HFFc6 (cell line): ENCODE data around the gene GRID2IP. TPM values are rescaled to one million over a fixed set of nuclear protein-coding genes. Genes with fewer than 3 reads are reported as not detected.
"Not testable (repeated sequence)": the region's sequence is repeated elsewhere in the genome, so short reads cannot be mapped to it uniquely, and the experiment has no call there.

Source experiments
- DNase-seq: peaks from one replicate; pipeline ENCODE4 v3.0.0-alpha.2; 2018
- H3K27ac Mint-ChIP-seq: 2 replicates; pipeline ENCODE4 v1.8.0; 2020; ENCODE audit warnings: mild to moderate bottlenecking, mixed read lengths
- H3K27me3 Mint-ChIP-seq: 2 replicates; pipeline ENCODE4 v1.8.0; 2021; ENCODE audit warnings: mild to moderate bottlenecking, moderate library complexity, mixed read lengths; ENCODE audit not compliant: insufficient read depth
- H3K36me3 Mint-ChIP-seq: 2 replicates; pipeline ENCODE4 v1.8.0; 2021; ENCODE audit warnings: low read depth, mixed read lengths
- H3K4me1 Mint-ChIP-seq: 2 replicates; pipeline ENCODE4 v1.8.0; 2020; ENCODE audit warnings: low read depth, mixed read lengths
- H3K4me3 Mint-ChIP-seq: 2 replicates; pipeline ENCODE4 v1.8.0; 2020; ENCODE audit warnings: mild to moderate bottlenecking, moderate library complexity, mixed read lengths
- H3K9me3 Mint-ChIP-seq: 2 replicates; pipeline ENCODE4 v1.8.0; 2020; ENCODE audit warnings: mild to moderate bottlenecking, mixed read lengths
- total RNA-seq, 6 experiments: library from RNA; stranded (reverse); fragmentation: NEBNext Ultra II Directional; extraction: Animal tissue kit (Norgen Biotek cat#: 25700); gene quantifications; 2 replicates in 1 of 6; 3 replicates in 5 of 6; pipeline ENCODE4 v1.2.3, GENCODE V29; 2021
- TF ChIP-seq, protein P1 (sequence below): fragments of 200-600 bp; sonication (generic); IDR thresholded peaks from 2 replicates; pipeline ENCODE4 v1.5.0; 2021; ENCODE audit warnings: antibody characterized with exemption, mild to moderate bottlenecking

The GRID2IP gene
- total RNA-seq, 6 experiments from 2014 or later = not detected

DNA sequence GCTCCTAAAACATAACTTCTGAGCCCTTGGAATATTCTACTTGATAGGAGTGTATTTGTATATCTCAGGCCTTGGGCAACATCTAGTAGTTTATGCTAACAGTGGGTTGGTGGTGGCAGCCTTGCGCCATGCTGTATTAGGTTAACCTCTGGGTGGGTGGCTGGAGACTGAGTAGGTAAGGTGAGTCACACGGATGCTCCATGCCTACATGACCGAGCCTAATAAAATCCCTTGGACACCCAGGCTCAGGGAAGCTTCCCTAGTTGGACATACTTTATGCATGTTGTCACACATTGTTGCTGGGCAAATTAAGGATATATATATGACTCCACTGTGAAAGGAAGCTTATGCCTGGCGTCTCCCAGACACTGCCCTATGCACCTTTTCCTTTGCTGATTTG, 97.5 kb downstream of the GRID2IP start:
- H3K27me3 Mint-ChIP-seq = peaks cover 4% of the 10 kb centered on the region
- peak; percentile 98 for DNase-seq
- peak overlapping the region; percentile 84 for H3K27ac Mint-ChIP-seq
- no peaks in the 10 kb centered on the region for H3K9me3 Mint-ChIP-seq
- peak overlapping the region; percentile 41 for H3K4me3 Mint-ChIP-seq
- no peaks in the 10 kb centered on the region; the same call in 1 of the 2 replicates for H3K36me3 Mint-ChIP-seq
- peaks cover 29% of the 10 kb centered on the region for H3K4me1 Mint-ChIP-seq
- TF ChIP-seq, protein P1, sequence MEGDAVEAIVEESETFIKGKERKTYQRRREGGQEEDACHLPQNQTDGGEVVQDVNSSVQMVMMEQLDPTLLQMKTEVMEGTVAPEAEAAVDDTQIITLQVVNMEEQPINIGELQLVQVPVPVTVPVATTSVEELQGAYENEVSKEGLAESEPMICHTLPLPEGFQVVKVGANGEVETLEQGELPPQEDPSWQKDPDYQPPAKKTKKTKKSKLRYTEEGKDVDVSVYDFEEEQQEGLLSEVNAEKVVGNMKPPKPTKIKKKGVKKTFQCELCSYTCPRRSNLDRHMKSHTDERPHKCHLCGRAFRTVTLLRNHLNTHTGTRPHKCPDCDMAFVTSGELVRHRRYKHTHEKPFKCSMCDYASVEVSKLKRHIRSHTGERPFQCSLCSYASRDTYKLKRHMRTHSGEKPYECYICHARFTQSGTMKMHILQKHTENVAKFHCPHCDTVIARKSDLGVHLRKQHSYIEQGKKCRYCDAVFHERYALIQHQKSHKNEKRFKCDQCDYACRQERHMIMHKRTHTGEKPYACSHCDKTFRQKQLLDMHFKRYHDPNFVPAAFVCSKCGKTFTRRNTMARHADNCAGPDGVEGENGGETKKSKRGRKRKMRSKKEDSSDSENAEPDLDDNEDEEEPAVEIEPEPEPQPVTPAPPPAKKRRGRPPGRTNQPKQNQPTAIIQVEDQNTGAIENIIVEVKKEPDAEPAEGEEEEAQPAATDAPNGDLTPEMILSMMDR = no peak

DNA sequence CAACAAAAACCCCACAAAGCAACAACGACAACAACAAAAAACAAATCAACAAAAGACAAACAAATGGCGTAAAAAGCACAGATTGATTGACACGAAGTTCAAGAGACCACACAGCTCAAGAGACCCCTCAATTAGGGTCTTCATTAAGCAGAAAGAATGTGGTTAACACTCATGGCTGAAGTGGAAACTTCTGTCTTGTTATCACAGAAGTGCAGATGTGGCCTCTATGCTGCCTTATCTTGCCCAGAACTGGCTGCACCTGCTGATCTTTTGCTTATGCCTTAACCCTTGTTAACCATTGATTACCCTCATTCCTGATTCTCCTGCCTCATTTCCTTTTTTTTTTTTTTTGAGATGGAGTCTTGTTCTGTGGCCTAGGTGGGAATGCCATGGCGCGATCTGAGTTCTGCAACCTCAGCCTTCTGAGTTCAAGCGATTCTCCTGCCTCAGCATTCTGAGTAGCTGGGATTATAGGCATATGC, 100.0 kb downstream of the GRID2IP start:
- H3K27ac Mint-ChIP-seq = no peak overlapping the region
- H3K9me3 Mint-ChIP-seq = no peaks in the 10 kb centered on the region
- no peak overlapping the region for H3K4me3 Mint-ChIP-seq
- H3K27me3 Mint-ChIP-seq = peaks cover 11% of the 10 kb centered on the region
- H3K4me1 Mint-ChIP-seq = peaks cover 30% of the 10 kb centered on the region
- TF ChIP-seq, protein P1 = no peak
- DNase-seq = no peak
- peaks cover 6% of the 10 kb centered on the region for H3K36me3 Mint-ChIP-seq

DNA sequence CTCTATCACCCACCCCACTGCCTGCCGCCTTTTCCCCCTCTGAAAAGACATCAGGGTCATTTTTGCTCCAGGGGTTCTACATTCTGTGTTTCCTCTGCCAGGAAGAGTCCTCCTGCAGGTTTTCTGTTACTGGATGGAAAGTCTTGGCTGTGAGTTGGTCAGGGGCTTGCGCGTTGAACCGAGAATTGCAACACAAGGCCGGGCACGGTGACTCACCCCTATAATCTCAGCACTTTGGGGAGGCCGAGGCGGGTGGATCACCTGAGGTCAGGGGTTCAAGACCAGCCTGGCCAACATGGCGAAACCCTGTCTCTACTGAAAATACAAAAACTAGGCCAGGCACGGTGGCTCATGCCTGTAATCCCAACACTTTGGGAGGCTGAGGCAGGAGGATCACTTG, 100.7 kb downstream of the GRID2IP start:
- Mint-ChIP-seq H3K4me1 (peaks cover 35% of the 10 kb centered on the region), H3K36me3 (peaks cover 11% of the 10 kb centered on the region), H3K27me3 (peaks cover 11% of the 10 kb centered on the region)
- not testable (repeated sequence) for H3K9me3 Mint-ChIP-seq, H3K27ac Mint-ChIP-seq, H3K4me3 Mint-ChIP-seq, DNase-seq

DNA sequence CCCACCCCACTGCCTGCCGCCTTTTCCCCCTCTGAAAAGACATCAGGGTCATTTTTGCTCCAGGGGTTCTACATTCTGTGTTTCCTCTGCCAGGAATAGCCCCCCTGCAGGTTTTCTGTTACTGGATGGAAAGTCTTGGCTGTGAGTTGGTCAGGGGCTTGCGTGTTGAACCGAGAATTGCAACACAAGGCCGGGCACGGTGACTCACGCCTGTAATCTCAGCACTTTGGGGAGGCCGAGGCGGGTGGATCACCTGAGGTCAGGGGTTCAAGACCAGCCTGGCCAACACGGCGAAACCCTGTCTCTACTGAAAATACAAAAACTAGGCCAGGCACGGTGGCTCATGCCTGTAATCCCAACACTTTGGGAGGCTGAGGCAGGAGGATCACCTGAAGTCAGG, 101.4 kb downstream of the GRID2IP start:
- not testable (repeated sequence) for H3K9me3 Mint-ChIP-seq, H3K27ac Mint-ChIP-seq, DNase-seq, H3K4me3 Mint-ChIP-seq
- Mint-ChIP-seq H3K27me3 (peaks cover 11% of the 10 kb centered on the region), H3K4me1 (peaks cover 42% of the 10 kb centered on the region), H3K36me3 (peaks cover 18% of the 10 kb centered on the region)

DNA sequence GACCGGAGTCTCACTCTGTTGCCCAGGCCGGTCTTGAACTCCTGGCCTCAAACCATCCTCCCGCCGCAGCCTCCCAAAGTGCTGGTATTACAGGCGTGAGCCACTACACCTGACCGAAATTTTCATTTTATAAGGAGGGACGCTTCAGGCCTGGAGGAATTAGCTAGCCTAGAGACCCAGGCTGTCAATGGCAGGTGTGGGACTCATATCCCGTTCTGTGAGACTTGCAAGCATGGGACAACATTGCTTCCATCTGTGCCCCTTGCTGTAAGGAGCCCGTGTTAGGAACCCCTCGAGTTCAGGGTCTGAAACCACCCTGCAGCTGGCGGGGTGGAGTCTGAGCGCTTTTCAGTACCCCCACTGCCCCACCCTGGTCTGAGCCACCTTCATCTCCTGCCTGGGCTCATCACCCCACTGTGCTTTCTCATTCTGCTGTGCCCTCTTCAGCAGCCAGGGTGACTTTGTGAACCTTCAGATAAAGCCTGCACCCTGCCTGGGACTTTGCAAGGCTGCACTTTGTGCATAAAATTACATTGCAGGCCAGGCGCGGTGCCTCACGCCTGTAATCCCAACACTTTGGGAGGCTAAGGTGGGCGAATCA, 102.2 kb downstream of the GRID2IP start:
- TF ChIP-seq, protein P1 = no peak
- H3K27ac Mint-ChIP-seq = peak overlapping the region; percentile 66
- no peaks in the 10 kb centered on the region; the same call in 1 of the 2 replicates for H3K9me3 Mint-ChIP-seq
- H3K4me3 Mint-ChIP-seq = 0 out of 2 replicates have a peak overlapping the region, but pooled peaks have one; percentile 13
- peaks cover 48% of the 10 kb centered on the region for H3K4me1 Mint-ChIP-seq
- peaks cover 11% of the 10 kb centered on the region for H3K27me3 Mint-ChIP-seq
- DNase-seq = no peak
- H3K36me3 Mint-ChIP-seq = peaks cover 27% of the 10 kb centered on the region

DNA sequence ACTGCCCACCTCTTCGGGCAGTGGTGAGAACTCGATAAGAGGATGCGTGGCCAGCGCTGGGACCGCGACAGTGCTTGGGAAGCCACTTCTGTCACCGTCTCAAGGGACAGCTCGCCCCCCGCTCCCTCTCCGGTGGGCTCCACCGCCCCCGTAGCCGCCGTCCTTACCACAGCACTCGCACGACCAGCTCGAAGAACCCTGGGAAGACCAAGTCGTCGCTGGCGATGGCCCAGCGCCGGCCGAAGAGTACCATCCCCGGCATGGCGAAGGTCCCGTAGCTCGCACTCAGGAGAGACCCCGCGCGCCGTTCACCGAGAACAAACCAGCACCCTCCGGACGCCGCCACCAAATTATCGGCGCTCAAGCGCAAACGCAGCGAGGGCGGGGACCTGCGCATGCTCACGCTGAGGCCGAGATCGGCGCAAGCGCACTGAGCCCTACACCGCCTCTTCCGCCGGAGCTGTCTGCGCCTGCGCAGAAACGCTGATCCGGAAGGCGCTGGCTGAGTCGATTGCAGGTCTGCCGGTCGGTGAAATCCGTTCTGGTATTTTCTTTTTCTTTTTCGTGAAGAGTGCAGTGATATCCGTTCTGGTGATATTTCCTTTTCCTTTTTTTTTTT, 103.6 kb downstream of the GRID2IP start, which contains the start of gene DAGLB:
TSS of gene DAGLB (minus strand) at position 374 of the 619 bp plus-strand sequence. CDS start at position 262, 112 bp downstream.
- TF ChIP-seq, protein P1 = no peak; the same call in 1 of the 2 replicates
- Mint-ChIP-seq H3K36me3 (peaks cover 36% of the 10 kb centered on the region), H3K4me3 (peak within 1 kb of the TSS; percentile 92), H3K27ac (peak within 1 kb of the TSS; percentile 97), H3K27me3 (peaks cover 11% of the 10 kb centered on the region), H3K4me1 (peaks cover 44% of the 10 kb centered on the region), H3K9me3 (no peaks in the 10 kb centered on the region; the same call in 1 of the 2 replicates)
- peak; percentile 87 for DNase-seq

Other genes with a start within 250 kb of the GRID2IP start
- gene FAM220A, start 202.5 kb downstream of the GRID2IP start, total RNA-seq = 10 to 100 TPM; 13.6 to 24.8 (median 15.5) TPM
- 100 to 1,000 TPM; 311 to 400 (median 359) TPM for gene RAC1, start 176.9 kb downstream of the GRID2IP start, total RNA-seq
- 10 to 100 TPM; 29.2 to 39.5 (median 33.2) TPM for gene DAGLB, start 103.5 kb downstream of the GRID2IP start, total RNA-seq
- gene KDELR2, start 67.3 kb downstream of the GRID2IP start, total RNA-seq = 100 to 1,000 TPM; 367 to 473 (median 416) TPM
- 10 to 100 TPM; 18.4 to 27.7 (median 25.2) TPM for gene ZDHHC4, start 26.0 kb upstream of the GRID2IP start, total RNA-seq
- gene INTS15, start 38.6 kb upstream of the GRID2IP start, total RNA-seq = 10 to 100 TPM; 14.9 to 17.9 (median 17.4) TPM
- under 1 TPM in 3 of 6 experiments, not detected in 3; 0.05 to 0.07 (median 0.06) TPM for gene ZNF853, start 64.1 kb upstream of the GRID2IP start, total RNA-seq
- 10 to 100 TPM; 13.4 to 17.0 (median 15.0) TPM for gene ZNF316, start 85.9 kb upstream of the GRID2IP start, total RNA-seq
- gene ZNF12, start 155.5 kb upstream of the GRID2IP start, total RNA-seq = 10 to 100 TPM; 12.7 to 15.1 (median 13.9) TPM
- not detected for gene RSPH10B2, start 202.6 kb upstream of the GRID2IP start, total RNA-seq